ENCODE data around the gene RGS16.
"Not testable (repeated sequence)": the region's sequence is repeated elsewhere in the genome, so short reads cannot be mapped to it uniquely, and the experiment has no call there.

The RGS16 gene

GRCh38 chr1:182604175-182605164, at the start of gene RGS16:
TSS of gene RGS16 (minus strand) at chr1:182604389. CDS start at chr1:182604259, 130 bp downstream.
- DNase-seq: peak; percentile 91 to 93

- DNase-seq: no peak
Observed at GRCh38 chr1:182653986-182654385, 49.8 kb upstream of the RGS16 start.

GRCh38 chr1:182652933-182653332, 48.7 kb upstream of the RGS16 start:
- DNase-seq: no peak

- no peak for DNase-seq
Observed at GRCh38 chr1:182651339-182651724, 47.1 kb upstream of the RGS16 start.

- DNase-seq: no peak
Observed at GRCh38 chr1:182650678-182651338, 46.6 kb upstream of the RGS16 start.

- DNase-seq: no peak
Observed at GRCh38 chr1:182649041-182649440, 44.9 kb upstream of the RGS16 start.

GRCh38 chr1:182646739-182647138, 42.5 kb upstream of the RGS16 start:
- DNase-seq: no peak

GRCh38 chr1:182644886-182645285, 40.7 kb upstream of the RGS16 start:
- no peak for DNase-seq

GRCh38 chr1:182643699-182644098, 39.5 kb upstream of the RGS16 start:
- no peak for DNase-seq

- DNase-seq: no peak
Observed at GRCh38 chr1:182642461-182642860, 38.3 kb upstream of the RGS16 start.

GRCh38 chr1:182641561-182641960, 37.4 kb upstream of the RGS16 start:
- DNase-seq: no peak

- DNase-seq: no peak
Observed at GRCh38 chr1:182639330-182639729, 35.1 kb upstream of the RGS16 start.

GRCh38 chr1:182637769-182638168, 33.6 kb upstream of the RGS16 start:
- no peak for DNase-seq

- peak in 1 of 2 experiments; percentile 24 for DNase-seq
Observed at GRCh38 chr1:182635871-182636270, 31.7 kb upstream of the RGS16 start.

GRCh38 chr1:182634306-182635072, 30.3 kb upstream of the RGS16 start:
- peak; percentile 87 to 95 for DNase-seq

GRCh38 chr1:182633657-182634281, 29.6 kb upstream of the RGS16 start:
- DNase-seq: peak; percentile 97 to 98

- no peak for DNase-seq
Observed at GRCh38 chr1:182633031-182633430, 28.8 kb upstream of the RGS16 start.

GRCh38 chr1:182632441-182632857, 28.3 kb upstream of the RGS16 start:
- DNase-seq: not testable (repeated sequence)

- no peak for DNase-seq
Observed at GRCh38 chr1:182631954-182632353, 27.8 kb upstream of the RGS16 start.

- no peak for DNase-seq
Observed at GRCh38 chr1:182631053-182631677, 27.0 kb upstream of the RGS16 start.

- no peak for DNase-seq
Observed at GRCh38 chr1:182630586-182630985, 26.4 kb upstream of the RGS16 start.

- DNase-seq: no peak
Observed at GRCh38 chr1:182629499-182630096, 25.4 kb upstream of the RGS16 start.
